HG02678 (cell line): ENCODE measurements around the gene SLC35B2.
A peak's percentile ranks its signal among the peaks of the same experiment; 100 is the strongest.

Experiments used
- ATAC-seq: cut with Tn5 transposase; IDR thresholded peaks from one replicate; pipeline ENCODE4 v1.9.1; 2021; ENCODE audit warnings: mild to moderate bottlenecking, moderate library complexity; ENCODE audit not compliant: unreplicated experiment

SLC35B2 gene

GRCh38 chr6:44257025-44257752 is at the start of gene SLC35B2:
Gene SLC35B2, minus strand, starts transcription at chr6:44257528. Its CDS starts 118 bp downstream, at chr6:44257410.
- ATAC-seq: peak; percentile 52

- ATAC-seq: no peak
Observed at GRCh38 chr6:44306710-44307109, 49.4 kb upstream of the SLC35B2 start.

GRCh38 chr6:44305200-44305725 is 47.9 kb upstream of the SLC35B2 start:
- ATAC-seq: no peak

- no peak for ATAC-seq
Observed at GRCh38 chr6:44304282-44305199, 47.2 kb upstream of the SLC35B2 start.

- ATAC-seq: no peak
Observed at GRCh38 chr6:44303842-44304241, 46.5 kb upstream of the SLC35B2 start.

GRCh38 chr6:44302856-44303255 is 45.5 kb upstream of the SLC35B2 start:
- no peak for ATAC-seq

GRCh38 chr6:44301782-44302564 is 44.6 kb upstream of the SLC35B2 start:
- ATAC-seq: no peak

GRCh38 chr6:44301106-44301505 is 43.8 kb upstream of the SLC35B2 start:
- no peak for ATAC-seq

GRCh38 chr6:44300292-44300823 is 43.0 kb upstream of the SLC35B2 start:
- no peak for ATAC-seq

GRCh38 chr6:44298864-44299263 is 41.5 kb upstream of the SLC35B2 start:
- no peak for ATAC-seq

GRCh38 chr6:44298055-44298803 is 40.9 kb upstream of the SLC35B2 start:
- no peak for ATAC-seq

GRCh38 chr6:44297063-44298038 is 40.0 kb upstream of the SLC35B2 start:
- ATAC-seq: no peak

- no peak for ATAC-seq
Observed at GRCh38 chr6:44294832-44295791, 37.8 kb upstream of the SLC35B2 start.

- ATAC-seq: no peak
Observed at GRCh38 chr6:44292661-44293365, 35.5 kb upstream of the SLC35B2 start.

- ATAC-seq: no peak
Observed at GRCh38 chr6:44291841-44292240, 34.5 kb upstream of the SLC35B2 start.

GRCh38 chr6:44289726-44290260 is 32.5 kb upstream of the SLC35B2 start:
- no peak for ATAC-seq

- ATAC-seq: no peak
Observed at GRCh38 chr6:44286747-44287146, 29.4 kb upstream of the SLC35B2 start.
